Adrenal gland (tissue), 12 donors: ENCODE measurements around the gene MGMT. TPM values are rescaled to one million over a fixed set of nuclear protein-coding genes. Genes with fewer than 3 reads are reported as not detected.

ENCODE experiments used
- DNase-seq, 7 donors: peaks; one replicate each; pipeline ENCODE4 v3.0.0-alpha.2; 2019 to 2020
- H3K27ac ChIP-seq, 5 donors: fragments of 200-600 bp; sonication (generic) in 4 of 5; 1 replicate in 3 of 5; 2 replicates in 2 of 5; pipeline versions ENCODE4 v1.5.1 to v1.8.0; 2016 to 2020; ENCODE audit warnings: mild to moderate bottlenecking in 1 of 5
- H3K27me3 ChIP-seq: fragments of 200-600 bp; 2 replicates; pipeline ENCODE4 v1.8.0; 2021
- H3K36me3 ChIP-seq, 2 donors: fragments of 200-600 bp; replicated peaks in 1 of 2; 1 replicate in 1 of 2; 2 replicates in 1 of 2; pipeline versions ENCODE4 v1.5.1 to v1.8.0; 2018 to 2022
- H3K4me1 ChIP-seq, 2 donors: fragments of 200-600 bp; replicated peaks in 1 of 2; 1 replicate in 1 of 2; 2 replicates in 1 of 2; pipeline versions ENCODE4 v1.5.1 to v1.8.0; 2018 to 2021
- H3K4me3 ChIP-seq, 4 donors: fragments of 200-600 bp; sonication (generic) in 3 of 4; one replicate each; pipeline ENCODE4 v1.5.1; 2016 to 2018
- H3K9me3 ChIP-seq, 3 donors: fragments of 200-600 bp; sonication (generic) in 1 of 3; replicated peaks in 1 of 3; 1 replicate in 2 of 3; 2 replicates in 1 of 3; pipeline versions ENCODE4 v1.5.1 to v1.8.0; 2016 to 2021
- POLR2A ChIP-seq, 2 donors: fragments of 450-650 bp; IDR thresholded peaks; one replicate each; pipeline ENCODE4 v1.6.1; 2017; ENCODE audit warnings: antibody characterized with exemption in 2 of 2, mild to moderate bottlenecking in 2 of 2, moderate library complexity in 1 of 2
- WGBS, 4 donors: extraction: QIAGEN DNeasy Blood & Tissue Kit in 2 of 4; methylation state at CpG; one replicate each; pipeline versions ENCODE4 v1.1.5 to v1.1.7; 2013 to 2017; 5-methylcytosine and 5-hydroxymethylcytosine counted together
- intact Hi-C, 2 donors: fragments of 100-400 bp; cut with DNase I; formaldehyde crosslinking; loops; one replicate each; pipeline versions ENCODE4 v1.14.1 to v1.15.0; 2022 to 2023
- polyA plus RNA-seq, 3 donors: library from polyadenylated mRNA; stranded (reverse); fragments of 200-250 nt in 2 of 3; fragments of 350-450 nt in 1 of 3; fragmentation: Illumina TruSeq in 1 of 3; extraction: RNeasy Lipid Tissue Mini Kit (QIAGEN cat#74804) in 1 of 3; gene quantifications; one replicate each; pipeline ENCODE4 v1.2.3, GENCODE V29; 2013 to 2014
- total RNA-seq, 9 donors: library from RNA; depleted of rRNA in 4 of 9; stranded (reverse); fragments of >200 nt in 4 of 9; fragments of 120-200 nt in 1 of 9; fragmentation: NEBNext Ultra II Directional in 1 of 9; extraction: Animal tissue kit (Norgen Biotek cat#: 25700) in 1 of 9; gene quantifications; one replicate each; pipeline versions ENCODE4 v1.1.0 to v1.2.4, GENCODE V29; 2013 to 2023
- TF ChIP-seq, protein P1 (sequence below), 6 experiments: fragments of 450-650 bp in 4 of 6; fragments of 200-600 bp in 2 of 6; sonication (generic) in 1 of 6; IDR thresholded peaks; 1 replicate in 5 of 6; 2 replicates in 1 of 6; pipeline versions ENCODE4 v1.5.1 to v1.8.0; 2016 to 2021; ENCODE audit warnings: antibody characterized with exemption in 6 of 6, mild to moderate bottlenecking in 2 of 6, moderate library complexity in 1 of 6
- donor health status: healthy with polysubstance abuse.
- donor health status: Bipolar disorder and iron deficiency.
- donor health status: DM: yes; HTN: yes; CAD: no.
- donor health status: DM: no; HTN: no; CAD: no.
- donor health status: DM: no; HTN: no; CAD: no.
- donor health status: DM: yes; HTN: yes; CAD: no.

MGMT gene
- total and polyA plus RNA-seq, 12 donors, result 3.8 to 35.8 (median 21.2) TPM

DNA sequence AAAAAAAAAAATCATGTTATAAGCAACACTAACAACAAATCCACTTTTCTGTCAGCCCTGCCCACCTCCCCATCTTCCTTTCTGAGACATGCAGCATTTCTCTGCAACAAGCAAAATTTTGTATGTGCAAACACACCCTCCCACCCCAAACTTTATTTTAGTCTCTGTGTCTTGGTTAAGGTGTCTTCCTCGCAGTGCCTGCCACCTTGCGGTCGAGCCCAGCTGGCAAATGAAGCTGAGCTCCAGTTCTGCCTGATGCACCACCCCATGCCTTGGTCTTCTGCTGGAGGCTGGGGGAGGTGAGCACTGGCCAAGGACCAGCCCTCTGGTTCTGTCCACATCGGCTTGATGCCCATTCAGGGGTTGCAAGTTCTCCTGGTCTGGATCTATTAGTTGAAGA, 206.3 kb downstream of the MGMT start:
- 95 to 98% (median 97%) methylated on average over 4 of the region's 4 CpGs for WGBS, 4 donors
- Histone ChIP-seq H3K27ac (no peak overlapping the region), H3K9me3 (peaks cover 0 to 15% (median 0%) of the 10 kb centered on the region in 3 donors), H3K4me1 (no peaks in the 10 kb centered on the region), H3K4me3 (no peak overlapping the region), H3K36me3 (no peaks in the 10 kb centered on the region), H3K27me3 (no peaks in the 10 kb centered on the region)
- intact Hi-C loops, result no loop called here
- DNase-seq, result no peak
- TF ChIP-seq, protein P1, sequence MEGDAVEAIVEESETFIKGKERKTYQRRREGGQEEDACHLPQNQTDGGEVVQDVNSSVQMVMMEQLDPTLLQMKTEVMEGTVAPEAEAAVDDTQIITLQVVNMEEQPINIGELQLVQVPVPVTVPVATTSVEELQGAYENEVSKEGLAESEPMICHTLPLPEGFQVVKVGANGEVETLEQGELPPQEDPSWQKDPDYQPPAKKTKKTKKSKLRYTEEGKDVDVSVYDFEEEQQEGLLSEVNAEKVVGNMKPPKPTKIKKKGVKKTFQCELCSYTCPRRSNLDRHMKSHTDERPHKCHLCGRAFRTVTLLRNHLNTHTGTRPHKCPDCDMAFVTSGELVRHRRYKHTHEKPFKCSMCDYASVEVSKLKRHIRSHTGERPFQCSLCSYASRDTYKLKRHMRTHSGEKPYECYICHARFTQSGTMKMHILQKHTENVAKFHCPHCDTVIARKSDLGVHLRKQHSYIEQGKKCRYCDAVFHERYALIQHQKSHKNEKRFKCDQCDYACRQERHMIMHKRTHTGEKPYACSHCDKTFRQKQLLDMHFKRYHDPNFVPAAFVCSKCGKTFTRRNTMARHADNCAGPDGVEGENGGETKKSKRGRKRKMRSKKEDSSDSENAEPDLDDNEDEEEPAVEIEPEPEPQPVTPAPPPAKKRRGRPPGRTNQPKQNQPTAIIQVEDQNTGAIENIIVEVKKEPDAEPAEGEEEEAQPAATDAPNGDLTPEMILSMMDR (IDR thresholded peaks at IDR 0.05), result no peak
- TF ChIP-seq POLR2A (IDR thresholded peaks at IDR 0.05), result no peak

DNA sequence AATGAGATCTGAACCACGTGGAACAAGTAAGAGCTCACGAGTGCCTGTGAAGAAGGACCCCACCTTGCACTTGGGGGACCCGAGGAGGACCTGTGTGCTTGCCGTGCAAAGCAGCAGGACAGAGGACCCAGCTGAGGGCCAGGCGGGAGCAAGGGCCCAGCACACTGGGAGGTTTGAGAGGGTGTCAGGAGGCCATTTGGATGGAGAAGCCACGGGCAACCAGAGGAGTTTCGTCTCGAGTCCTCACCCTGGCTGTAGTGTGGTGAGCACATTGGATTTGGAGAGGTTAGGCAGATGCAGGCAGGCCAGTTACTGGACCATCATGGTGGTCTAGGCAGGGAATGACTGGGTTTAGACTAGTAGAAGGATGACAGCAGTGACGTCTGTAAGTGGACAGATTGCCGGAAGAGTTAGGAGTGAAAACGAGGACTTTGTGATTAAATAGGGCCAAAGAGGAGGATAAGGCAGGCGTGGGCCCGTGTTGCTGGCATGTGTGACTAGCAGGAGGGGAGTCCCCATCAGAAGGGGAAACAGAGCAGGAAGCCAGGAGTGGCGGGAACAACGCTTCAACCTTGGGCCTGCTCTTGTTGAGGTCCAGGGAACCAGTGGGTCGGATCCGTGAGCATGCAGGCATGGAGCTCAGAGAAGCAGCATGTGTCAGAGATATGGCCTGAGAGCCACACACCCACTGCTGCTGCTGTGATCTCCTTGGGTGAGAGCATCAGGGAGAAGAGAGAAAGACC, 208.2 kb downstream of the MGMT start:
- H3K27me3 ChIP-seq, result no peaks in the 10 kb centered on the region
- DNase-seq, result no peak
- 88 to 96% (median 93%) methylated on average over 17 of the region's 17 CpGs for WGBS, 4 donors
- no peak overlapping the region for H3K27ac ChIP-seq
- intact Hi-C loops, result no loop called here
- no peaks in the 10 kb centered on the region for H3K4me1 ChIP-seq
- no peak overlapping the region for H3K4me3 ChIP-seq
- peaks cover 0 to 5% (median 0%) of the 10 kb centered on the region in 3 donors for H3K9me3 ChIP-seq
- no peak for TF ChIP-seq POLR2A (IDR thresholded peaks at IDR 0.05)
- TF ChIP-seq, protein P1 (IDR thresholded peaks at IDR 0.05), result no peak
- no peaks in the 10 kb centered on the region for H3K36me3 ChIP-seq

DNA sequence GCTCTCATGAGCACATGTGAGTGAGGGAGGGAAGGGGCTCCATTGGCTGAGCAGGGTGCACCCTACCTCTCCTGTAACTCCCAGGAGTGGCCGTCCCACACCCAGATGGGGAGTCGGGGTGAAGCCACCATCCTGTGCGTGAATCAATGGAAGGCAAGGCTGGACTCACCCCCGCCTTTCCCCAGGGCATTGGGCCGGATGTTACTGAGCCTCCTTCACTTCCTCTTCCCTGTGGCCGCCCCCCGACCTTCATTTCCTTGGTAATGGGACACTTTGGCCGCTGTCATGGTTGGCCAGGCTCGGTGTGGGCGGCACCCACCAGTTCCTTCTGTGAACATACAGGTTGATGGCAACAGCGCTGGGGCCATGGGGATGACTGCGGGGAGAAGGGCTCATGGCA, 209.0 kb downstream of the MGMT start:
- no peaks in the 10 kb centered on the region for H3K9me3 ChIP-seq
- 81 to 96% (median 94%) methylated on average over 9 to 12 of the region's 12 CpGs for WGBS, 4 donors

DNA sequence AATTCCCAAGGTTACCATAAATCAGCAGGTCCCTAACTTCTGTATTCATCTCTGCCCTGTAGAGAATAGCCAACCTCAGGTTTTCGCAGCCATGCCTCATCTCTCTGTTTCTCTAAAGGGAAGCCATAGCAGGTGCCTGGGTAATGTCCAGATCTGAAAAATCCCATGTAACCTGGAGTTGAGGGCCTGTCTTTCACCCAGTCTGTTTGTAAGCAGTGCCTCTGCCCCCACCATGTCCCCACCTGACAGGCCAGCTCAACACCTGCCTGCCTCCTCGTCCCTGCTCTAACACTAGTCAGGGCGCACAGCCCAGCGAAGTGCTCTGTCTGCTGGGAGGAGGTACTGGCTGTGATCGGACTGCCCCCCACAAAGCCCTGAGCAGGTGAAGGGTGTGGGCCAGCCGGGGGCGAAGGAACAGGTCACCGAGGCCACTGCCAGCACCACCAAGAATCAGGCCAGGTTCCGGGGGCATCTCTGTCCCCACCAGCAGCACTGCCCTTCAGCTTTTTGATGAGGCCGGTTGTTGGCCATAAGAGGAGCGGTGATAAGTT, 210.4 kb downstream of the MGMT start:
- TF ChIP-seq, protein P1 (IDR thresholded peaks at IDR 0.05), result no peak
- TF ChIP-seq POLR2A (IDR thresholded peaks at IDR 0.05), result no peak
- Histone ChIP-seq H3K4me1 (no peaks in the 10 kb centered on the region), H3K27ac (no peak overlapping the region), H3K36me3 (no peaks in the 10 kb centered on the region), H3K4me3 (no peak overlapping the region), H3K27me3 (no peaks in the 10 kb centered on the region), H3K9me3 (no peaks in the 10 kb centered on the region)
- no peak for DNase-seq
- intact Hi-C loops, result no loop called here
- WGBS, 4 donors, result 88 to 98% (median 96%) methylated on average over 3 to 11 of the region's 11 CpGs

More for the DNA sequence above, 209.0 kb downstream of the MGMT start:
- Histone ChIP-seq H3K4me3 (no peak overlapping the region), H3K36me3 (no peaks in the 10 kb centered on the region), H3K27ac (no peak overlapping the region), H3K4me1 (no peaks in the 10 kb centered on the region), H3K27me3 (no peaks in the 10 kb centered on the region)
- intact Hi-C loops, result no loop called here
- no peak for TF ChIP-seq POLR2A (IDR thresholded peaks at IDR 0.05)
- TF ChIP-seq, protein P1 (IDR thresholded peaks at IDR 0.05), result no peak
- no peak for DNase-seq
